ENCODE results near the gene PLXDC2. TPM values are rescaled to one million over a fixed set of nuclear protein-coding genes. Genes with fewer than 3 reads are reported as not detected.
"Not testable (repeated sequence)": the region's sequence is repeated elsewhere in the genome, so short reads cannot be mapped to it uniquely, and the experiment has no call there.

PLXDC2 gene
- total RNA-seq, 2 experiments from 2014 or later = not detected

GRCh38 chr10:19967981-19968380 lies 151.7 kb downstream of the PLXDC2 start:
- ChIA-PET POLR2A (no interaction called here), CTCF (no interaction called here)

- CTCF ChIA-PET = no interaction called here
- POLR2A ChIA-PET = no interaction called here
Observed at GRCh38 chr10:19968745-19969144, 152.5 kb downstream of the PLXDC2 start.

- CTCF ChIA-PET = no interaction called here
- POLR2A ChIA-PET = no interaction called here
Observed at GRCh38 chr10:19970256-19970655, 154.0 kb downstream of the PLXDC2 start.

GRCh38 chr10:19970717-19971116 lies 154.5 kb downstream of the PLXDC2 start:
- ChIA-PET POLR2A (no interaction called here), CTCF (no interaction called here)

GRCh38 chr10:19971343-19972052 lies 155.3 kb downstream of the PLXDC2 start:
- POLR2A ChIA-PET = no interaction called here
- CTCF ChIA-PET = no interaction called here

- POLR2A ChIA-PET = no interaction called here
- CTCF ChIA-PET = no interaction called here
Observed at GRCh38 chr10:19974138-19974537, 157.9 kb downstream of the PLXDC2 start.

GRCh38 chr10:19974554-19974953 lies 158.3 kb downstream of the PLXDC2 start:
- CTCF ChIA-PET = no interaction called here
- POLR2A ChIA-PET = no interaction called here

- CTCF ChIA-PET = no interaction called here
- POLR2A ChIA-PET = no interaction called here
Observed at GRCh38 chr10:19977097-19977521, 160.9 kb downstream of the PLXDC2 start.

GRCh38 chr10:19979628-19980027 lies 163.4 kb downstream of the PLXDC2 start:
- ChIA-PET POLR2A (no interaction called here), CTCF (no interaction called here)

- POLR2A ChIA-PET = no interaction called here
- CTCF ChIA-PET = no interaction called here
Observed at GRCh38 chr10:19983880-19984565, 167.8 kb downstream of the PLXDC2 start.

GRCh38 chr10:19985745-19986144 lies 169.5 kb downstream of the PLXDC2 start:
- ChIA-PET CTCF (no interaction called here), POLR2A (no interaction called here)

GRCh38 chr10:19986591-19986990 lies 170.4 kb downstream of the PLXDC2 start:
- POLR2A ChIA-PET = no interaction called here
- CTCF ChIA-PET = no interaction called here

- ChIA-PET POLR2A (no interaction called here), CTCF (no interaction called here)
Observed at GRCh38 chr10:19987931-19988330, 171.7 kb downstream of the PLXDC2 start.

- CTCF ChIA-PET = interaction anchor here (0.6 kb wide), 1 partner anchor 954 kb away, joined by 3 read pairs; no protein-coding TSS in a partner anchor
- POLR2A ChIA-PET = no interaction called here
Observed at GRCh38 chr10:19993714-19994315, 177.6 kb downstream of the PLXDC2 start.

GRCh38 chr10:19998482-19998881 lies 182.2 kb downstream of the PLXDC2 start:
- ChIA-PET CTCF (no interaction called here), POLR2A (no interaction called here)

- ChIA-PET CTCF (no interaction called here), POLR2A (no interaction called here)
Observed at GRCh38 chr10:19999431-19999830, 183.2 kb downstream of the PLXDC2 start.

- CTCF ChIA-PET, POLR2A ChIA-PET: not testable (repeated sequence)
Observed at GRCh38 chr10:20002026-20002425, 185.8 kb downstream of the PLXDC2 start.

- ChIA-PET CTCF (no interaction called here), POLR2A (no interaction called here)
Observed at GRCh38 chr10:20002657-20003056, 186.4 kb downstream of the PLXDC2 start.

GRCh38 chr10:20004087-20004523 lies 187.9 kb downstream of the PLXDC2 start:
- CTCF ChIA-PET = no interaction called here
- POLR2A ChIA-PET = no interaction called here

GRCh38 chr10:20005638-20006037 lies 189.4 kb downstream of the PLXDC2 start:
- CTCF ChIA-PET = no interaction called here
- POLR2A ChIA-PET = no interaction called here

- POLR2A ChIA-PET = interaction anchor here (0.5 kb wide), 1 partner anchor 1956 kb away, joined by 9 read pairs; no protein-coding TSS in a partner anchor
- CTCF ChIA-PET = no interaction called here
Observed at GRCh38 chr10:20006169-20006870, 190.1 kb downstream of the PLXDC2 start.
